GM23248 (cell line): ENCODE results near the gene SEL1L3.

Experiments used
- EZH2 ChIP-seq: fragments of 200-600 bp; sonication (generic); IDR thresholded peaks from 2 replicates; pipeline ENCODE4 v1.6.1; 2018; ENCODE audit warnings: antibody characterized with exemption, mild to moderate bottlenecking; ENCODE audit not compliant: insufficient read depth, poor library complexity, severe bottlenecking
- EZH2phosphoT487 ChIP-seq: fragments of 200-600 bp; sonication (generic); IDR thresholded peaks from 2 replicates; pipeline ENCODE4 v1.6.1; 2018; ENCODE audit warnings: antibody characterized with exemption, moderate library complexity, mild to moderate bottlenecking, low read depth; ENCODE audit not compliant: insufficient read depth

DNA sequence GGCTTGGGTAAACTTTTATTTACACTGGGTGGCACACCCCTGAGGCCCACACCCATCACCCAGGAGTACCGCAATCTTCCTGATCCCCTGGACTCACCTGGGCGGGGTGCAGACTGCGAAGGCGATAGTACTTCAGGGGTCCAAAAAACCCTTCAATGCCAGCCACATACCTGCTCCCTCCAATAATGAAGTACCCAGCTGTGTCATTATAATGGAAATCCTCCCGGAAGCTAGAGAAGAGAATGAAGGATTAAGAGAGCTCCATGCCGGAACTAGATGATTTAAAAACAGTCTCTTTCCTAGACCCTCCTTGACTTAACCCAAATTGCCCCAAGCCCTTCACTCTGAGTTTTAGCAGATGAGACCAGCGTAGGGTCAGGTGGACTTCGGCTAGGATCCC, 40.9 kb downstream of the SEL1L3 start:
- TF ChIP-seq EZH2 (no peak), EZH2phosphoT487 (no peak)
